ENCODE data around the gene PDXK. TPM values are rescaled to one million over a fixed set of nuclear protein-coding genes. Genes with fewer than 3 reads are reported as not detected.

PDXK gene
- total and polyA plus RNA-seq, 2 donors from 2014 or later: 122 to 210 TPM

DNA sequence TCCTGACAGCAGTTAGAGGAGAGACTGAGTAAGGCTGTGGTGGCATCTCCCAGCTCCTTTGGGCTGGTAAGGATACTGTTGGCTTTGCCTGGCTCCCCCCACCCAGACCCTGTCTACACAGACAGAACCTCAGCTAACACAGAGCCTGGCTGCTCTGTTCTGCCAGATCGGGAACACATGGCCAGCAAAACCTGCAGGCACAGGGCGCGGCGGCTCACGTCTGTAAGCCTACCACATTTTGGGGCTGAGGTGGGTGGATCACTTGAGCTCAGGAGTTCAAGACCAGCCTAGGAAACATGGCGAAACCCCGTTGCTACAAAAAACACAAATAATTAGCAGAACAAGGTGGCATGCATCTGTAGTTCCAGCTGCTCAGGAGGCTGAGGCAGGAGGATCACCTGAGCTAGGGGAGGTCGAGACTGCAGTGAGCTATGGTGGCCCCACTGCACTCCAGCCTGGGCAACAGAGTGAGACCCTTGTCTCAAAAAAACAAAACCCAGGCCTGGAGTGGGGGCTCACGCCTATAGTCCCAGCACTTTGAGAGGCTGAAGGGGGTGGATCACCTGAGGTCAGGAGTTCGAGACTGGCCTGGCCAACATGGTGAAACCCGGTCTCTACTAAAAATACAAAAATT is 50.5 kb downstream of the PDXK start:
- Histone ChIP-seq H3K27ac (ENCODE audit: low read depth in 2 of 2, low read length in 2 of 2) (no peak overlapping the region), H3K27me3 (ENCODE audit: control insufficient read depth, insufficient read depth, low read length) (no peaks in the 10 kb centered on the region), H3K9ac (ENCODE audit: low read length in 3 of 3) (no peak overlapping the region), H3K4me1 (ENCODE audit: control insufficient read depth in 2 of 3, insufficient read depth in 2 of 3, low read depth in 1 of 3, low read length in 3 of 3) (peaks cover 0 to 11% (median 0%) of the 10 kb centered on the region in 3 donors), H3K4me3 (ENCODE audit: low read length in 3 of 3) (no peak overlapping the region), H3K9me3 (ENCODE audit: control insufficient read depth in 2 of 3, insufficient read depth in 1 of 3, low read length in 3 of 3) (peaks cover 0 to 2% (median 0%) of the 10 kb centered on the region in 3 donors), H3K36me3 (ENCODE audit: control insufficient read depth in 2 of 3, insufficient read depth in 3 of 3, low read length in 3 of 3) (peaks cover 0 to 4% (median 3%) of the 10 kb centered on the region in 3 donors)
- intact Hi-C loops (cut with DNase I): no loop called here
- no peak for TF ChIP-seq CTCF (IDR thresholded peaks at IDR 0.05; ENCODE audit: borderline replicate concordance, extremely low read depth, insufficient read depth)
- peak in 1 of 5 donors; percentile 37 for DNase-seq
- no peak for FAIRE-seq

DNA sequence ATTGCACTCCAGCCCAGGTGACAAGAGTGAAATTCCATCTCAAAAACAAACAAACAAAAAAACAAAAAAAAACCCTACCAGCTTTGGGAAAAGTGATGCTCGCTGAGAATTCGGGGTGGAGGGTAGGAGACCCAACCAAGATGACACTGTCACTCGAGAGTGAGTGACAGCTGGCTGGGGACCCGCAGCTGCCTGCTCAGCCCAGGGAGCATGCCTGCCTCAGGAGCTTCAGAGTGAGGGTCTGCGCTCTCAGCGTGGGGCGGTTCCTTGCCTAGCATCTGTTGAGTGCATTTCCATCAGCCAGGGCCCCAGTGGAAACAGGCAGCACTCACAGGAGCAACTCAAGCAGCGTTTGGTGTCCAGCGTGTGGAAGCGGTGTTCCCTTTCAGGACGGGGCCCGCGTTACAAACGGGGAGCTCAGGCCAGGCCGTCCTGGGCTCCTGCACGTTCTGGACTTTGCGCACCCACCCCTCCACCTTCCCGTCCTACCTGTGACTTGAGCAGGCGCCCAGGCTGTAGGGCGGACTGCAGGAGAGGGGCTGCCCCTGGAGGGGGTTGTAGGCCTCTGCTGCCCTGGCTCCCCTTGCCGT is 51.2 kb downstream of the PDXK start:
- Histone ChIP-seq H3K36me3 (ENCODE audit: control insufficient read depth in 2 of 3, insufficient read depth in 3 of 3, low read length in 3 of 3) (peaks cover 0 to 4% (median 3%) of the 10 kb centered on the region in 3 donors), H3K4me1 (ENCODE audit: control insufficient read depth in 2 of 3, insufficient read depth in 2 of 3, low read depth in 1 of 3, low read length in 3 of 3) (peaks cover 0 to 13% (median 0%) of the 10 kb centered on the region in 3 donors), H3K4me3 (ENCODE audit: low read length in 3 of 3) (no peak overlapping the region), H3K27ac (ENCODE audit: low read depth in 2 of 2, low read length in 2 of 2) (no peak overlapping the region), H3K9me3 (ENCODE audit: control insufficient read depth in 2 of 3, insufficient read depth in 1 of 3, low read length in 3 of 3) (peaks cover 0 to 2% (median 0%) of the 10 kb centered on the region in 3 donors), H3K27me3 (ENCODE audit: control insufficient read depth, insufficient read depth, low read length) (no peaks in the 10 kb centered on the region), H3K9ac (ENCODE audit: low read length in 3 of 3) (no peak overlapping the region)
- no peak for TF ChIP-seq CTCF (IDR thresholded peaks at IDR 0.05; ENCODE audit: borderline replicate concordance, extremely low read depth, insufficient read depth)
- DNase-seq: no peak
- FAIRE-seq: no peak
- intact Hi-C loops (cut with DNase I): no loop called here

DNA sequence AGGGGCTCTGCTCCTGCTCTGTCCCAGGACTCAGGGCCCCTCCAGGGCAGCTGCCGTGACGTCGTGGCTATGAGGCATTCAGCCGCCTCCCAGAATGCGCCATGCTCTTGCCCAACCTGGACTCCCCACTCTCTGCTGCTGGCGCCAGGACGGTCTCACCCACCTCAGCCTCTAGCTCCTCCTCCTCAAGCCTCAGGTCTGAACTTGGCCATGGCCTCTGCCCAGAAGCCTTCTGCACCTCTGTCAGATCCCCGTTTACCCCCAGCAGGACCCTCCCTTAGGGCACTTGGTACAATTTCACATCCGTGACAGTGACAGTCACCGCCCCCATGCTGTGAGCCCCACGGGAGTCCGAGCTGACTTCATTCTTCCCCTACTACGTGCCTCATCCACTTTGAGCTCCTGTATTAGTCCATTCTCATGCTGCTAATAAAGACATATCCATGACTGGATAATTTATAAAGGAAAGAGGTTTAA is 52.3 kb downstream of the PDXK start:
- H3K36me3 ChIP-seq (ENCODE audit: control insufficient read depth in 2 of 3, insufficient read depth in 3 of 3, low read length in 3 of 3): peaks cover 0 to 4% (median 3%) of the 10 kb centered on the region in 3 donors
- H3K27ac ChIP-seq (ENCODE audit: low read depth in 2 of 2, low read length in 2 of 2): no peak overlapping the region
- TF ChIP-seq CTCF (IDR thresholded peaks at IDR 0.05; ENCODE audit: borderline replicate concordance, extremely low read depth, insufficient read depth): no peak
- peaks cover 0 to 2% (median 0%) of the 10 kb centered on the region in 3 donors for H3K9me3 ChIP-seq (ENCODE audit: control insufficient read depth in 2 of 3, insufficient read depth in 1 of 3, low read length in 3 of 3)
- no peaks in the 10 kb centered on the region for H3K27me3 ChIP-seq (ENCODE audit: control insufficient read depth, insufficient read depth, low read length)
- H3K9ac ChIP-seq (ENCODE audit: low read length in 3 of 3): no peak overlapping the region
- H3K4me3 ChIP-seq (ENCODE audit: low read length in 3 of 3): no peak overlapping the region
- H3K4me1 ChIP-seq (ENCODE audit: control insufficient read depth in 2 of 3, insufficient read depth in 2 of 3, low read depth in 1 of 3, low read length in 3 of 3): peaks cover 0 to 15% (median 0%) of the 10 kb centered on the region in 3 donors
- FAIRE-seq (no peak), DNase-seq (no peak)
- intact Hi-C loops (cut with DNase I): no loop called here

All from kidney (tissue), 14 donors.